LNCAP (cell line): ENCODE results near the gene CCDC116.

Source experiments
- TF ChIP-seq, protein P1 (sequence below): fragments of 450-650 bp; IDR thresholded peaks from 2 replicates; pipeline ENCODE4 v1.5.1; 2017; ENCODE audit warnings: mild to moderate bottlenecking

CCDC116 gene

GRCh38 chr22:21591695-21592094 lies 40.9 kb upstream of the CCDC116 start:
- TF ChIP-seq, protein P1, sequence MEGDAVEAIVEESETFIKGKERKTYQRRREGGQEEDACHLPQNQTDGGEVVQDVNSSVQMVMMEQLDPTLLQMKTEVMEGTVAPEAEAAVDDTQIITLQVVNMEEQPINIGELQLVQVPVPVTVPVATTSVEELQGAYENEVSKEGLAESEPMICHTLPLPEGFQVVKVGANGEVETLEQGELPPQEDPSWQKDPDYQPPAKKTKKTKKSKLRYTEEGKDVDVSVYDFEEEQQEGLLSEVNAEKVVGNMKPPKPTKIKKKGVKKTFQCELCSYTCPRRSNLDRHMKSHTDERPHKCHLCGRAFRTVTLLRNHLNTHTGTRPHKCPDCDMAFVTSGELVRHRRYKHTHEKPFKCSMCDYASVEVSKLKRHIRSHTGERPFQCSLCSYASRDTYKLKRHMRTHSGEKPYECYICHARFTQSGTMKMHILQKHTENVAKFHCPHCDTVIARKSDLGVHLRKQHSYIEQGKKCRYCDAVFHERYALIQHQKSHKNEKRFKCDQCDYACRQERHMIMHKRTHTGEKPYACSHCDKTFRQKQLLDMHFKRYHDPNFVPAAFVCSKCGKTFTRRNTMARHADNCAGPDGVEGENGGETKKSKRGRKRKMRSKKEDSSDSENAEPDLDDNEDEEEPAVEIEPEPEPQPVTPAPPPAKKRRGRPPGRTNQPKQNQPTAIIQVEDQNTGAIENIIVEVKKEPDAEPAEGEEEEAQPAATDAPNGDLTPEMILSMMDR, result no peak

- TF ChIP-seq, protein P1, result no peak
Observed at GRCh38 chr22:21592422-21592821, 40.1 kb upstream of the CCDC116 start.

- TF ChIP-seq, protein P1, result peak; percentile 35; the same call in 1 of the 2 replicates
Observed at GRCh38 chr22:21593406-21594232, 38.9 kb upstream of the CCDC116 start.

DNA sequence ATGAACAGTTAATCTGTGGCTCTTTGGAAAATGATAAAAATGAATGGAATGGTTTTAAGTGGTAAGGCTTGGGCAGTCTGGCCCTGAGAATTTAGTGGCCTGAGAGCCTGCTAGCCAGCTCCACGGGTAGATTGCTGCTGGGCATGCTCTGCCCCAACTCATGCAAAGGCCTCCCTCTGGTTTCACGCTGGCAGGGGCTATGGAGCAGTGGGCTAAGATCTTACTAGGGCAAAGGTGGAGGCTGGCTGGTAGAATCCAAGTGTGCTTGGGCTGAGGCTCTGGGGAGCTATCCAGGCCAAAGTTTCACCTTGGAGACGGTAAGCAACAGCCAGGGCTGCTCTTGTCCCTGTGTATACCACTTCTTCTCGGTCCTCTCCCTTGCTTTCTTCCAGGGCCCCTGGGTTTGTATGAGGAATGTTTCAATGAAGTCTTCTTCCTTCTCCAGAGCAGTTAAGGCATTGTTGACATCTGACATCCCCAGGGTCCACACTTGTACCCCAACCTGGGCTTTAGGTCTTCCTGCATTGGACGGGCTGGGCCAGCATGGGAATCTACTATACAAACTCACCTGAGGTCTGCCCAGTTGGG lies 37.6 kb upstream of the CCDC116 start:
- TF ChIP-seq, protein P1, result no peak

- TF ChIP-seq, protein P1, result no peak
Observed at GRCh38 chr22:21598302-21598701, 34.3 kb upstream of the CCDC116 start.

GRCh38 chr22:21599053-21599893 lies 33.3 kb upstream of the CCDC116 start:
- TF ChIP-seq, protein P1, result no peak

DNA sequence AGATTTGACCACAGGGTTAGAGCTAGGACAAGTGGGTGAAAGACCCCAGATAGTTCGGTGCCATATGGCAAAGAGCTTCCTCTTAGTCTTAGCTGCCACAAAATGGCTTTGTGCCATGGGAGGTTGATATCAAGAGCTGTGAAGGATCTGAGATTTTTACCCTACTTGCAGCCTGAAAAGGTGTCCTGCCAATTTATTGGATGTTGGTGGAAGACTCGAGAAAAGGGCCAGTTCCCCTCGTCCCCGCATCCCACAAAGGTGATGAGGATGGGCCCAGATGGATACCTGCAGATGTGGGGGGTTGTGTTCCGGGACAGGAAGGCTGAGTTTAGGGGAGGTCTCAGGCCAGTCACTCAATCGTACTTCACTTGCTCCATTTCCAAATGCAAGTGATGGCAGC lies 30.0 kb upstream of the CCDC116 start:
- TF ChIP-seq, protein P1, result no peak
